Stimulated activated CD8-positive, alpha-beta memory T cell treated with anti-CD3 and anti-CD28 coated beads, Interleukin-2, amount 100 ng/mL, for 1 hour (primary cell): ENCODE measurements around the gene PIAS1.
"Not testable (repeated sequence)": the region's sequence is repeated elsewhere in the genome, so short reads cannot be mapped to it uniquely, and the experiment has no call there.

Experiments used
- DNase-seq, 2 donors: peaks; one replicate each; pipeline ENCODE4 v3.0.0-alpha.2; 2020; ENCODE audit warnings: low read depth in 2 of 2

Gene PIAS1

GRCh38 chr15:68183616-68184315, 129.7 kb downstream of the PIAS1 start:
- DNase-seq = no peak

GRCh38 chr15:68184616-68185480, 130.7 kb downstream of the PIAS1 start:
- no peak for DNase-seq

DNA sequence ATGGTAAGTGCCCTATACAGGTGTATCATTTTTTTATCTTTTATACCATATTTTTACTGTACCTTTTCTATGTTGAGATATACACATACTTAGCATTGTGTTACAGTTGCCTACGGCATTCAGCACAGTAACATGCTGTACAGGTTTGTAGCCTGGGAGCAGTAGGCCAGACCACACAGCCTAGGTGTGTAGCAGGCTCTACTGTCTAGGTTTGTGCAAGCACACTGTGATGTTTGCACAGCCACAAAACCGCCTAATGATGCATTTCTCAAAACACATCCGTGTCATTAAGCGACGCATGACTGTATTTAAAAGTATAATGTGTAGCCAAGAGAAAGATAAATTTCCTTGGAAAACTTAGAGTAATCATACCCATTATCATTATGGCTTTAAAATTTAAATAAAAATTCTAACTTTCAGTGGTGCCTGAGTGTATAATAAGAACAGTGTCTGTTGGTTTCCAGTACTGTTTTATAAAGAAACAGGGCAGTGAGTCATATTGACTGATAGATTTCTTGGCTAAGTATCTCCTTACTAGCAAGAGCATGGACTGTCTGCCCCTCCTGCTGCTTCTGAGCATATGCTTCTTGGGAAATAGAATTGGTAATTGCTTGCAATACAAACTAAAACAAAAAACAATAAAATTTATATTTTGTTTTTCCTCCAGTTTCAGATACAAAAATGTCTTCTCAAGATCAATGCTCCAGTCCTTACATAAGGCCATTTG, 132.7 kb downstream of the PIAS1 start:
- DNase-seq = no peak

DNA sequence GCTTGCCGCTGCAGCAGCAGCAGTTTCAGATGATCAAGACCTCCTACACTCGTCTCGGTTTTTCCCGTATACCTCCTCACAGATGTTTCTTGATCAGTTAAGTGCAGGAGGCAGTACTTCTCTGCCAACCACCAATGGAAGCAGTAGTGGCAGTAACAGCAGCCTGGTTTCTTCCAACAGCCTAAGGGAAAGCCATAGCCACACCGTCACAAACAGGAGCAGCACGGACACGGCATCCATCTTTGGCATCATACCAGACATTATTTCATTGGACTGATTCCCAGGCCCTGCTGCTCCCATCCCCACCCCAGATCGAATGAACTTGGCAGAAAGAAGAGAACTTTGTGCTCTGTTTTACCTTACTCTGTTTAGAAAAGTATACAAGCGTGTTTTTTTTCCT, 133.4 kb downstream of the PIAS1 start:
- no peak for DNase-seq

GRCh38 chr15:68188647-68189046, 134.5 kb downstream of the PIAS1 start:
- no peak for DNase-seq

GRCh38 chr15:68190048-68190447, 135.9 kb downstream of the PIAS1 start:
- DNase-seq = no peak

DNA sequence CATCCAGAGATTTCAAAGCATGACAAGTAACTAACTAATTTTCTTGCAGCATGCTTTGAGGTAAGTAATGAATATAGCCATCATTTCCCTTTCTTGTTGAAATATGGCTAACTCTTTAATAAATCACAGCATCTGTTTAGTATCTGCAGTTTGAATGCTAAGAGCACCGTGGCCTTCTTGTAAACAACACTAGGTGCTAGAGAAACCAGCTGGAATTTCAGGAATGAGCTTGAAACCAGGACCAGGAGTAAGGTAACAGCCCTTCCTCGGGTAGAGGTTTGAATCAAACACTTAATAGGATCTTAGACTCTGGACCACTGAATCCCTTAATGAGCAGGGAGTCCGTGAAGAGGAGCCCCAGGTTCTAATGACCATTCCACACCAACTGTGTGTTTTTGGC, 137.4 kb downstream of the PIAS1 start:
- DNase-seq = no peak

GRCh38 chr15:68192117-68192516, 138.0 kb downstream of the PIAS1 start:
- no peak for DNase-seq

DNA sequence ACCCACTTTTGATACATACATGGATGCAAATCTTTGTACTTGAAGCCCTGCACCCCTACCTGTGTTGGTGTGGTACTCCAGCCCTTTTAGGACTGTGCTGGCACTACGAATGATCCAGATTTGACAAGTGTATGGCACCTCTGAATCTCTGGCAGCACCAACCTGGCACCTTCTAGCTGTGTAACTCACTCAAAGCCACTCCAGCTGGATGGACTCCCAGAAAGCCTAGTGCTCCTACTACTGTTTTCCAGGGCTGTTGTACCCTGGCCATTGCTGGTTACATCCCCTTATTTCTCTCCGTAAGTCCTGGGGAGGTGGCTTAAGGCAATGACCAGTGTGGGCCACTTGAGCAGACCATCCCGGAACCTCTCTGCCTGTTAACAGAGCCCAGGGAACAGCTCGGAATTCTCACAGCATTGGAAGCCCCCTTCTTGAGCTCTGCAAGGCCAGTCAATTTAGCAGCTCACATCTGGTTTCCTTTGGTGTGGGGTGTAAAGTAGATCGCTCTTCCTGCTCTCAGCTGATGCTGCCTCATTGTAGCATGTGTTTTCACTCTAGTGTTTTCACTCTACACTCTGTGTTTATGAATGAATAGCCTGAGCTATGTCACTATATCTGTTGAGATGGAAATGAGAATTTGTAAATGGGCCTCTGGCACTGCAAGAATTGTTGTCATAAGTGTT, 138.8 kb downstream of the PIAS1 start:
- DNase-seq = no peak

DNA sequence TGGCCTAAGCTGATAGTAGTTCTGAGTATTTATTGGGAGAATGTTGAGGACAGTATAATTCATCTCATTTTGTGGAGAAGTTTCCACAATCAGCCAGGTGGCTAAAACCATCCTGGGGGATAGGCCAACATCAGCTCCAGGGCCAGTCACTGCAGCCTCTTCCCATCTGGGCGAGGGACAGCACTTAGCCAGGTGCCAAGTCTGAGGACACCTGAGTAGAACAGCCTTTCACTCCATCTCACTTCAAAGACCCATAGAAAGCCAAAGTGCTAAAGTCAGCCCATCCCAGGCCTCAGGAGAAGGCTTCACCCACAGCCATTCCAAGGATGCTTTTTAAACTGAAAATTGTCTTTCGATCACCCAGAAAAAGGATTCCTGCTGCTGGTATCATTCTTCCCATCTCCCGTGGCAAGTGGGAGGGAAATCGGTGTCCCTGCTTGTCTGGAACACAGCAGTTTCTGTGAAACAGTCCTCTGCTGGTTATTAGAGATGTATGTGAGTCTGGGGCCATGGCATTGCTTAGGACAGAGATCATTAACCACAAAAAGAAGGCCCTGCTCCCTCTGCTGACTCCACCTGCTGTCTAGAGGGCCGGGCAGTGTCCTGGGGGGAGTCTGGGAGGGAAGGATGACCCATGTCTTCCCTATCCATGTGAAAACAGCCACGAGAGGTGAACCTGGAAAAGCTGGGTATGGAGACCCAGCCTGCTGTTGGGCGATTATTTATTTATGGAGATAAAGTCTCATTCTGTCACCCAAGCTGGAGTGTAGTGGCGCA, 141.4 kb downstream of the PIAS1 start:
- DNase-seq = no peak

- no peak for DNase-seq
Observed at GRCh38 chr15:68196445-68197169, 142.5 kb downstream of the PIAS1 start.

DNA sequence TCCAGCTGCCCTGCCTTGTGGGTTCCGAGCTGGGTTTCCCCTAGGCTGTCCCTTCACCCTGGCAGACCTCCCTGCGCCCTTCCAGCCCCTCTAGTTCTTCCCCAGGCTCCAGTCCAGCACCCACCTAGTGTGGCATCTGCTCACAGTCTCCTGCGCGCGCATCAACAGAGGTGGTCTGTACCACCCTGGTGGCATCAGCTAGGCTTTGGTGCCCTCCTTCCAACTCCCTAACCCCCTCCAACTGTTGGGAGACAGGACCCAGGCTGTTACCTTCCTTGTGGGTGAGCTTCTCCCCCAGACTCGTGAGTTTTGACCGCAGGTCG, 143.0 kb downstream of the PIAS1 start:
- no peak for DNase-seq

- DNase-seq = no peak
Observed at GRCh38 chr15:68197661-68198437, 143.7 kb downstream of the PIAS1 start.

GRCh38 chr15:68199340-68199739, 145.2 kb downstream of the PIAS1 start:
- DNase-seq = no peak

- no peak for DNase-seq
Observed at GRCh38 chr15:68200016-68200861, 146.1 kb downstream of the PIAS1 start.

DNA sequence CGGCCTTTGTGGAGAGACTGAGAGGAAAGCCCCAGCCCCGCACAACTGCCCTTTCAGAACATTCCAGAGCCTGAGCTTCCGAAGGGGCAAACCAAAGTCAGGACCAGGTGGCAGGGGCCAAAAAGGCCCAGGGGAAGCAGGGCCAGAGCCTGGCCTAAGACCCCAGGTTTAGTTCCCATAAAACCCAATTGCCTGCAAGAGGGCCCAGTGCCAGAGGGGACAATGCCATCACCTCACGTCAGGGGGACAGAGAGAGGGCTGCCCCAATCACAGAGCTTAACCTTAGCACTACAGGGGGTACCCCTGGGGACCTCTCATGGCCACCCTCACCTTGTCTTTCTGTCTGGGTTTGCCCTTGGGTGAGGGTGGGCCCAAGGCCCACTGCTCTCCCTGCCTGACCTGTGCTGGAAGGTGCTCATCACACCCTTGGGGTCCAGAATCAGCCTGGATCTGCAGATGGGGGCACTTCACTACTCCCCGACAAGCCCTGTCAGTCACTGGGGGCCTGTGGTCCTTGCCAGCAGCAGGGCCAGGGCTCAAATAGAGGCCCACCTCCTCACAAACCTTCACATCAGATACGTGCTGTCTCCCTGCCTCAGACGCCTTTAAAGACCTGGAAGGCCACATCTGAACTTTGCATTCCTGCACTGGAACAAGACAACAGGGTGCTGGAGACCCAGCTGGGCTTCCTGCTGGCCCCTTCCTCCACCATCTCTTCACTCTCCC, 147.2 kb downstream of the PIAS1 start:
- no peak for DNase-seq

- DNase-seq = no peak
Observed at GRCh38 chr15:68201879-68202261, 147.8 kb downstream of the PIAS1 start.

DNA sequence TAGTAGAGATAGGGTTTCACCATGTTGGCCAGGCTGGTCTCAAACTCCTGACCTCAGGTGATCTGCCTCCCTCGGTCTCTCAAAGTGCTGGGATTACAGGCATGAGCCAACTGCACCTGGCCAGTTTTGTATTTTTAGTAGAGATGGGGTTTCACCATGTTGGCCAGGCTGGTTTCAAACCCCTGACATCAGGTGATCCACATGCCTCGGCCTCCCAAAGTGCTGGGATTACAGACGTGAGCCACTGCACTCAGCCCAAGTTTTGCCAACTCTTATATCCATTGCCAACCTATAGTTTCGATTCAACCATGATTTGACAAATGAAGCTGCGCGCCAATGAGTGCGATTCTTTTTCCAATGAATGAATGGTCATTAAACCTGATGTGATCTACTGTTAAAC, 148.9 kb downstream of the PIAS1 start:
- not testable (repeated sequence) for DNase-seq
